Astrocyte (in vitro differentiated cells and primary cell): ENCODE data around the gene TIMM21.

Experiments used
- CTCF ChIP-seq: IDR thresholded peaks from 2 replicates; pipeline ENCODE4 v1.5.1; 2011; ENCODE audit warnings: low read depth, mild to moderate bottlenecking, inconsistent platforms, low read length, moderate library complexity; ENCODE audit not compliant: insufficient read depth
- EZH2 ChIP-seq: IDR thresholded peaks from 2 replicates; pipeline ENCODE4 v1.6.1; 2012; ENCODE audit warnings: mild to moderate bottlenecking, low read length, inconsistent platforms; ENCODE audit not compliant: insufficient read depth

GRCh38 chr18:74166386-74166785 lies 18.1 kb downstream of the TIMM21 start:
- TF ChIP-seq CTCF: no peak
- TF ChIP-seq EZH2: no peak
